DND-41 (cell line): ENCODE results near the gene LEFTY2.

Source experiments
- ATAC-seq: fragments of 200-7000 bp; cut with Tn5 transposase; 3 replicates; pipeline ENCODE4 v1.9.1; 2021; ENCODE audit warnings: low read depth; ENCODE audit not compliant: insufficient read depth
- DNase-seq: peaks from one replicate; pipeline ENCODE4 v3.0.0-alpha.2; 2020
- H2AFZ ChIP-seq: 2 replicates; pipeline ENCODE4 v1.6.0; 2012; ENCODE audit warnings: low read depth, low read length
- H3K27ac ChIP-seq: 2 replicates; pipeline ENCODE4 v1.5.1; 2012; ENCODE audit warnings: low read length, inconsistent platforms
- H3K27me3 ChIP-seq: fragments of 200-600 bp; sonication (generic); 2 replicates; pipeline ENCODE4 v1.6.0; 2012; ENCODE audit warnings: low read length, mild to moderate bottlenecking, inconsistent platforms; ENCODE audit not compliant: insufficient read depth, poor library complexity
- H3K36me3 ChIP-seq: 2 replicates; pipeline ENCODE4 v1.5.1; 2012; ENCODE audit warnings: low read length, inconsistent platforms; ENCODE audit not compliant: insufficient read depth
- H3K4me1 ChIP-seq: 2 replicates; pipeline ENCODE4 v1.5.1; 2012; ENCODE audit warnings: mild to moderate bottlenecking, low read length; ENCODE audit not compliant: insufficient read depth
- H3K4me2 ChIP-seq: 2 replicates; pipeline ENCODE4 v1.6.0; 2012; ENCODE audit warnings: mild to moderate bottlenecking, moderate library complexity, low read length, inconsistent platforms; ENCODE audit not compliant: insufficient read depth
- H3K4me3 ChIP-seq, 2 experiments: fragments of 200-600 bp in 1 of 2; shearing (Covaris generic) in 1 of 2; 2 replicates each; pipeline ENCODE4 v1.5.1; 2012 to 2016; ENCODE audit warnings: inconsistent platforms in 2 of 2, low read length in 2 of 2, mild to moderate bottlenecking in 2 of 2, low read depth in 1 of 2, moderate library complexity in 1 of 2
- H3K79me2 ChIP-seq: 2 replicates; pipeline ENCODE4 v1.6.0; 2012; ENCODE audit warnings: low read length, inconsistent platforms; ENCODE audit not compliant: insufficient read depth
- H3K9ac ChIP-seq: 2 replicates; pipeline ENCODE4 v1.6.0; 2012; ENCODE audit warnings: low read depth, mild to moderate bottlenecking, inconsistent platforms, low read length, moderate library complexity
- H3K9me3 ChIP-seq: 2 replicates; pipeline ENCODE4 v1.5.1; 2012; ENCODE audit warnings: low read length, moderate library complexity, mild to moderate bottlenecking, inconsistent platforms; ENCODE audit not compliant: insufficient read depth, severe bottlenecking
- H4K20me1 ChIP-seq: 2 replicates; pipeline ENCODE4 v1.6.0; 2012; ENCODE audit warnings: low read length; ENCODE audit not compliant: insufficient read depth
- CTCF ChIP-seq: IDR thresholded peaks from 2 replicates; pipeline ENCODE4 v1.5.1; 2012; ENCODE audit warnings: borderline replicate concordance, low read length, moderate library complexity, mild to moderate bottlenecking; ENCODE audit not compliant: poor library complexity, severe bottlenecking; ENCODE audit errors: extremely low read depth
- EZH2 ChIP-seq: IDR thresholded peaks from 3 replicates; pipeline ENCODE4 v1.6.1; 2012; ENCODE audit warnings: borderline replicate concordance, low read depth, mild to moderate bottlenecking, moderate library complexity, low read length, inconsistent platforms; ENCODE audit not compliant: severe bottlenecking

The LEFTY2 gene

GRCh38 chr1:225961659-225962439 lies 20.8 kb upstream of the LEFTY2 start:
- Histone ChIP-seq H3K4me1 (no peaks in the 10 kb centered on the region), H3K4me2 (no peak overlapping the region), H3K9ac (no peak overlapping the region), H2AFZ (no peak overlapping the region), H3K9me3 (no peaks in the 10 kb centered on the region), H3K79me2 (no peaks in the 10 kb centered on the region), H4K20me1 (no peaks in the 10 kb centered on the region), H3K27me3 (no peaks in the 10 kb centered on the region), H3K4me3 (no peak overlapping the region), H3K27ac (no peak overlapping the region), H3K36me3 (no peaks in the 10 kb centered on the region)
- no peak for TF ChIP-seq EZH2
- no peak for TF ChIP-seq CTCF
- no peak for ATAC-seq
- no peak for DNase-seq

GRCh38 chr1:225958041-225958440 lies 17.0 kb upstream of the LEFTY2 start:
- TF ChIP-seq CTCF (no peak), EZH2 (no peak)
- no peaks in the 10 kb centered on the region for H3K79me2 ChIP-seq
- H3K27ac ChIP-seq: no peak overlapping the region
- H3K4me3 ChIP-seq: no peak overlapping the region
- no peaks in the 10 kb centered on the region for H3K36me3 ChIP-seq
- H3K27me3 ChIP-seq: no peaks in the 10 kb centered on the region
- ATAC-seq (no peak), DNase-seq (no peak)
- no peaks in the 10 kb centered on the region for H4K20me1 ChIP-seq
- no peak overlapping the region for H3K4me2 ChIP-seq
- no peaks in the 10 kb centered on the region for H3K4me1 ChIP-seq
- H3K9me3 ChIP-seq: no peaks in the 10 kb centered on the region
- H2AFZ ChIP-seq: no peak overlapping the region
- H3K9ac ChIP-seq: no peak overlapping the region

- Histone ChIP-seq H3K79me2 (no peaks in the 10 kb centered on the region), H3K4me2 (no peak overlapping the region), H3K4me1 (no peaks in the 10 kb centered on the region), H3K27me3 (no peaks in the 10 kb centered on the region), H2AFZ (no peak overlapping the region), H3K36me3 (no peaks in the 10 kb centered on the region), H4K20me1 (no peaks in the 10 kb centered on the region), H3K4me3 (no peak overlapping the region), H3K27ac (no peak overlapping the region), H3K9me3 (no peaks in the 10 kb centered on the region), H3K9ac (no peak overlapping the region)
- DNase-seq: no peak
- TF ChIP-seq CTCF: no peak
- TF ChIP-seq EZH2: no peak
- no peak for ATAC-seq
These were observed 13.7 kb upstream of the LEFTY2 start for GRCh38 chr1:225954753-225955152.

GRCh38 chr1:225953315-225953714 lies 12.3 kb upstream of the LEFTY2 start:
- no peak overlapping the region for H2AFZ ChIP-seq
- H4K20me1 ChIP-seq: no peaks in the 10 kb centered on the region
- H3K9ac ChIP-seq: no peak overlapping the region
- no peak for DNase-seq
- H3K4me1 ChIP-seq: no peaks in the 10 kb centered on the region
- TF ChIP-seq CTCF: no peak
- no peak for TF ChIP-seq EZH2
- H3K27ac ChIP-seq: no peak overlapping the region
- H3K36me3 ChIP-seq: no peaks in the 10 kb centered on the region
- H3K4me2 ChIP-seq: no peak overlapping the region
- H3K9me3 ChIP-seq: no peaks in the 10 kb centered on the region
- ATAC-seq: no peak
- no peak overlapping the region for H3K4me3 ChIP-seq
- H3K79me2 ChIP-seq: no peaks in the 10 kb centered on the region
- no peaks in the 10 kb centered on the region for H3K27me3 ChIP-seq
